ENCODE measurements around the gene ASB11. TPM values are rescaled to one million over a fixed set of nuclear protein-coding genes. Genes with fewer than 3 reads are reported as not detected.
A peak's percentile ranks its signal among the peaks of the same experiment; 100 is the strongest.
"Not testable (repeated sequence)": the region's sequence is repeated elsewhere in the genome, so short reads cannot be mapped to it uniquely, and the experiment has no call there.

The ASB11 gene
- polyA plus RNA-seq, 10 donors, result 3.2 to 15.7 (median 10.0) TPM

DNA sequence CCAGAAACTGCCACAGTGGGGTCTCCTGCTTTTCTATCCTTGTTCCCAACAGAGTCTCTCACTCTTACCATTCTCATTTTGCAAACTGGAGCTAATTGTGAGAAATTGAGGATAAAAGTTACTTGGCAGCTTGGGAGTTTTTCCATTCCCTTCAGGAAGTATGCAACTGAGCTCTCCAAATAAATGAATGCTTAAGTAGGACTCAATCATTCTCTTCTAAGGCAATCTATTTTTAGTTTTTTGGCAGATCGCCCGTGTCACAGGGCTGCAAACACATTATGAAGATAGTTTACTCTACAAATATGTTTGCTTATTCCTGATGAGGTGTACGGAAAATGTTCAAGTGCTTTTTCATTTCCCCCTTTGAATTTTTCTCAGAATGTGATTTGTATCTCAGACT is 5.3 kb downstream of the ASB11 start:
- DNase-seq, result peak; percentile 69 to 84 (median 71)

DNA sequence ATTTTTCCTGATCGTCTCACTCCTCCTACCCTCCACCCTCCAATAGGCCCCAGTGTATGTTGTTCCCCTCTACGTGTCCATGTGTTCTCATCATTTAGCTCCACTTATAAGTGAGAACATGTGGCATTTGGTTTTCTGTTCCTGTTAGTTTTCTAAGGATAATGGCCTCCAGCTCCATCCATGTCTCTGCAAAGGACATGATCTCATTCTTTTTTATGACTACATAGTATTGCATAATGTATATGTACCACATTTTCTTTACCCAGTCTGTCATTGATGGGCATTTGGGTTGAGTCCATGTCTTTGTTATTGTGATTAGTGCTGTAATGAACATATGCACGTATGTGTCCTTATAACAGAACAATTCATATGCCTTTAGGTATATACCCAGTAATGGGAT is 9.5 kb downstream of the ASB11 start:
- DNase-seq, result not testable (repeated sequence)

DNA sequence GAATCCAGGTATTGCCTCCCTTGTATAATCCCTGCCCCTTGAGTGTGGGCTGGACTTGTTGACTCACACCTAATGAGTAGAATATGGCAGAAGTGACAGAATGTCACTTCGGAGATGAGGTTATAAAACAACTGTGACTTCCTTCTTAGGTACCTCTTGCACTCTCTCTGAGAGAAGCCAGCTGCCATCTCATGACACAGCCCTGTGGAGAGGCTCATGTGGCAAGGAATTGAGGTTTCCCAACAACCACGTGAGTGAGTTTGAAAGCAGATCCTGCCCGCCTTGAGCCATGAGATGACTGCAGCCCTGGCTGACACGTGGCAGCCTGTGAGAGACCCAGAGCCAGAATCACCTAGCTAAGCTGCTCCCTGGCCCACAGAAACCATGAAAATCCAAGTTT is 13.5 kb downstream of the ASB11 start:
- DNase-seq, result peak; percentile 23 to 43 (median 27)

- peak in 2 of 3 donors; percentile 17 to 47 for DNase-seq
These were observed 15.2 kb downstream of the ASB11 start for GRCh38 chrX:15299941-15300851.

DNA sequence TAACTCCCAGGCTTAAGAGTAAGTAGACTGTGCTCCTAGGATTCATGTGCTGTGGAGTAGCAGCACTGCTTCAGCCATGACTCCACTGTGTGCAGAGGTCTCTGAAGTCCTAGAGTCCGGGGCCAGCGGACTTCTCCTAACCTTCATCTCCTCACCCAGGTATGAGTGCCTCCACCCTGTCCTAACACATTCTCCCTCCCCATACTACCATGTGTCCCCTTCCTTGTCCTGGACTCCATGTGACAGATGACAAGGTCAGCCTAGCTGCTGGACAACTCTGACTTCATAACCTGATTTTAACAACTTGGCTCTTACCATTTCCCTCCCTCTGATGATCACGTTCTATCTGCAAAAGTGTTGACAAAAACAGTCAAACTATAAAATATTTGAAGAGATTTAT is 16.7 kb downstream of the ASB11 start:
- DNase-seq, result no peak

DNA sequence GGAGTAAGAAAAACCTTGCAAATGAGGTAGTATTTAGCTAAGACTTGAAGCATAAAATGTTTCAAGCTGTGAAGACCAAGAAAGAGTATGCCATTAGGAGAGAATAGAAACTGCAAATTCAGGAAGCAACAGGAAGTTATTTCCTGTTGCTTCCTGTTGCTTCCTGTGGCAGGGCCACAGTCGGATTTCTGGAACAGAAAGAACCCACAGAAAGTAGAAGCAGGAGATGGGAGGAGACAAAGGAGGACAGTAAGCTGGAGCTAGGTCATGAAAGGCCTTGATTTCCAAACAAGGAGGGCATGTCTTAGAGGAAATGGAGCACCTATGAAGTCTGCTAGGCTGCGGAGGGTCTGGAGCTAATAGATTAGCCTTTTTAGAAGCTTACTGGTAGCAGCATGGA is 17.2 kb downstream of the ASB11 start:
- no peak for DNase-seq

DNA sequence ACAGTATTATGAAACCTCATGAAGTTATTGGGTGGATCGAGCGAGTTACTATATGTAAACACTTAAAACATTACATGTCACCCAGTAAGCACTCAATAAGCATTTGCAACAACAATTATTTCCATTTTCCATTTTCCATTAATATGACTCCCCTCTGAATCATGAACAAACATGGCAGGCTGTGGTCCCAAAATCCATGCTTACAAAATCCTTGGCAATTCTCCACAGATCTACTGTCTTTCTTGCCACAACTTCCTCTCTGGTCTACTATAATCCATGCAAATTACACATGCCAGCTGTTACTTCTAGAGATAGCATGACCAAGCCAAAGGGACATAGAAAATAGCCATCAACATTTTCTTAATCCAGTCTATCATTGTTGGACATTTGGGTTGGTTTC is 22.0 kb downstream of the ASB11 start:
- no peak for DNase-seq

- no peak for DNase-seq
These were observed 22.6 kb downstream of the ASB11 start for GRCh38 chrX:15292861-15293260.

GRCh38 chrX:15277604-15278003 is 37.8 kb downstream of the ASB11 start:
- no peak for DNase-seq

DNA sequence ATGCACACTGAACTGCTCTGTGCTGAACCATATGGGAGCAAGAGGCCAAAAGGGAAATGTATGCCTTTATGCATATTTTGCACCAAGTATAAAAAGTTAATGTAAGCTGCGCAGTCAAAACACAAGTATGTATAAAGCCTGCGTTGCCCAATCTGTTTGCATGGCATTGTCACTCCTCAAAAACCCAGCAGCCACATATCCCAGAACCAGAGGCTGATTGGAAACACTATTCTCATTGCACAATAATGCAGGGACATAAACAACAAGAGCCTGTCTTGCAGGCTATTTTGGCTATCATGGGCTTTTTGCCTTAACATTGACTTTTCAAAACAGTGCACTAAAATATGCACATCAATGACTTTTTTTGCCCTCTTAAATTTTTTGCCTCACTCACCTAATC is 40.5 kb downstream of the ASB11 start:
- DNase-seq, result no peak

GRCh38 chrX:15273275-15273674 is 42.2 kb downstream of the ASB11 start:
- not testable (repeated sequence) for DNase-seq

DNA sequence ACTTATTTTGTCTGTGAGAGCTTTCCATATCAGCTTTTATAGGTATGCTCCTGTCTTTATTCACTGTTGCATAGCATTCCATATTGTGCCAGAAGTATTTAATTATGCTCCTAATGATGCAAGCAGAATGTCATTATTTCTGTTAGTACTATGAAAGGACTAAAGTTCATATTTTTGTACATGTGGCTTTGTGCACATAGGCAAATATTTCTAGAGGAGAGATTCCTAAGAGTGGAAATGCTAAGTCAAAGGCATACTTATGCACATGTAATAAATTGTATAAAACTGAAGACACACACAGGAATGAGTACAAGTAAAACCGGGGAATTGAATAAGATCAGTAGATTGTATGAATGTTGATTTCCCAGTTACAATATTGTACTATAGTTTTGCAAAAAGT is 43.7 kb downstream of the ASB11 start:
- DNase-seq, result no peak

GRCh38 chrX:15269618-15270521 is 45.6 kb downstream of the ASB11 start, which contains the start of gene ASB9:
ASB9 (minus strand) TSS chrX:15270083; CDS start chrX:15269874, 209 bp downstream.
- peak; percentile 21 to 73 (median 24) for DNase-seq

GRCh38 chrX:15269120-15269519 is 46.3 kb downstream of the ASB11 start:
- DNase-seq, result no peak

- DNase-seq, result no peak
These were observed 60.6 kb downstream of the ASB11 start for GRCh38 chrX:15254852-15255251.

- no peak for DNase-seq
These were observed 69.5 kb downstream of the ASB11 start for GRCh38 chrX:15245896-15246295.

DNA sequence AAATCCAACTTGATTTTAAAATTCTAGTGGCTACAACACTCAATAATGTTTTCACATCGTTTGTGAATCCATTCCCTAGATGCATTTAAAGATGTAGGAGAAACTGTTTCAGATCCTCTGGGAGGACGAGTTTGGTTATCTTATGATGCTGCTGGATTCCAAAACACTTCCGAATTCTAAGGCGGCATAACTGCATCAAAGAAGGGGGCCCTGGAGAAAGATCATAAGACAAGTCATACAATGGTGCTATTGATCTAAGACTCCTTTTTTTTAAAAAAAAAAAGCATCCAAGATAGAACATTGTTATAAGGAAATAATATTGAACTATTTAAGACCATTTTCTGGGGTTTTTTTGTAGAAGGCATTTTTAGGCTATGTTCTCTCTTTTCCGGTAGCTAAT is 71.0 kb downstream of the ASB11 start:
- DNase-seq, result no peak

- peak; percentile 37 to 72 (median 39) for DNase-seq
These were observed 72.4 kb downstream of the ASB11 start for GRCh38 chrX:15242899-15243555.

- no peak for DNase-seq
These were observed 74.1 kb downstream of the ASB11 start for GRCh38 chrX:15241301-15241700.

- DNase-seq, result no peak
These were observed 75.0 kb downstream of the ASB11 start for GRCh38 chrX:15240414-15240813.

- no peak for DNase-seq
These were observed 79.3 kb downstream of the ASB11 start for GRCh38 chrX:15236146-15236545.

DNA sequence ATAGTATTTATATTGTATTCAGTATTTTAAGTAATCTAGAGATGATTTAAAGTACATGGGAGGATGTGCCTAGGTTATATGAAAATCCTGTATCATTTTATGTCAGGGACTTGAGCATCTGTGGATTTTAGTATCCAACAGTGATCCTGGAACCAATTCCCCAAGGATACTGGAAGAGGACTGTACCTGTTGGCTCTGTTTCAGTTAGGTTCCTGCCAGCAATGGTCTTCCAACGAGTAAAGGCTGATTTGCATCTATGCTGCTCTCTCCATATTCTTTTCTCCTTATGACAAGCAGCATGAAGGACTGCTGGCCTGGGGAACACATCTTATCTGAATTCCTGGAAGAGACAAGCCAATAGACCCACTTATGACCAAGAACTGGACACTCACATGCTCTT is 80.4 kb downstream of the ASB11 start:
- no peak for DNase-seq
